ENCODE data around the gene RFX7.
"Not testable (repeated sequence)": the region's sequence is repeated elsewhere in the genome, so short reads cannot be mapped to it uniquely, and the experiment has no call there.

RFX7 gene

GRCh38 chr15:56155278-56155677 lies 88.4 kb downstream of the RFX7 start:
- not testable (repeated sequence) for H3K4me1 ChIP-seq (ENCODE audit: control insufficient read depth in 5 of 5, insufficient read depth in 5 of 5, low read length in 5 of 5); H3K36me3 ChIP-seq (ENCODE audit: control insufficient read depth in 5 of 5, insufficient read depth in 5 of 5, low read length in 5 of 5); H3K9me3 ChIP-seq (ENCODE audit: control insufficient read depth in 5 of 5, low read length in 5 of 5); H3K27ac ChIP-seq (ENCODE audit: low read depth, low read length); H3K9ac ChIP-seq (ENCODE audit: low read length in 5 of 5); H3K4me3 ChIP-seq (ENCODE audit: low read depth in 1 of 5, low read length in 5 of 5); H3K27me3 ChIP-seq (ENCODE audit: control insufficient read depth in 5 of 5, insufficient read depth in 4 of 5, low read length in 5 of 5)

GRCh38 chr15:56154768-56155167 lies 88.9 kb downstream of the RFX7 start:
- not testable (repeated sequence) for H3K9me3 ChIP-seq (ENCODE audit: control insufficient read depth in 5 of 5, low read length in 5 of 5); H3K27ac ChIP-seq (ENCODE audit: low read depth, low read length); H3K36me3 ChIP-seq (ENCODE audit: control insufficient read depth in 5 of 5, insufficient read depth in 5 of 5, low read length in 5 of 5); H3K27me3 ChIP-seq (ENCODE audit: control insufficient read depth in 5 of 5, insufficient read depth in 4 of 5, low read length in 5 of 5); H3K9ac ChIP-seq (ENCODE audit: low read length in 5 of 5); H3K4me1 ChIP-seq (ENCODE audit: control insufficient read depth in 5 of 5, insufficient read depth in 5 of 5, low read length in 5 of 5); H3K4me3 ChIP-seq (ENCODE audit: low read depth in 1 of 5, low read length in 5 of 5)

GRCh38 chr15:56150204-56150603 lies 93.5 kb downstream of the RFX7 start:
- H3K4me1 ChIP-seq (ENCODE audit: control insufficient read depth in 5 of 5, insufficient read depth in 5 of 5, low read length in 5 of 5), result no peaks in the 10 kb centered on the region
- no peak overlapping the region for H3K4me3 ChIP-seq (ENCODE audit: low read depth in 1 of 5, low read length in 5 of 5)
- no peaks in the 10 kb centered on the region for H3K27me3 ChIP-seq (ENCODE audit: control insufficient read depth in 5 of 5, insufficient read depth in 4 of 5, low read length in 5 of 5)
- no peak overlapping the region for H3K27ac ChIP-seq (ENCODE audit: low read depth, low read length)
- peaks cover 0 to 4% (median 2%) of the 10 kb centered on the region in 5 donors for H3K9me3 ChIP-seq (ENCODE audit: control insufficient read depth in 5 of 5, low read length in 5 of 5)
- no peak overlapping the region for H3K9ac ChIP-seq (ENCODE audit: low read length in 5 of 5)
- peaks cover 0 to 3% (median 0%) of the 10 kb centered on the region in 5 donors for H3K36me3 ChIP-seq (ENCODE audit: control insufficient read depth in 5 of 5, insufficient read depth in 5 of 5, low read length in 5 of 5)

- H3K9me3 ChIP-seq (ENCODE audit: control insufficient read depth in 5 of 5, low read length in 5 of 5), result no peaks in the 10 kb centered on the region
- H3K36me3 ChIP-seq (ENCODE audit: control insufficient read depth in 5 of 5, insufficient read depth in 5 of 5, low read length in 5 of 5), result peaks cover 0 to 3% (median 0%) of the 10 kb centered on the region in 5 donors
- no peak overlapping the region for H3K27ac ChIP-seq (ENCODE audit: low read depth, low read length)
These were observed 95.6 kb downstream of the RFX7 start for GRCh38 chr15:56148064-56148463.

GRCh38 chr15:56146756-56147155 lies 96.9 kb downstream of the RFX7 start:
- Histone ChIP-seq H3K36me3 (ENCODE audit: control insufficient read depth in 5 of 5, insufficient read depth in 5 of 5, low read length in 5 of 5) (peaks cover 4 to 15% (median 9%) of the 10 kb centered on the region in 5 donors), H3K9ac (ENCODE audit: low read length in 5 of 5) (no peak overlapping the region), H3K4me1 (ENCODE audit: control insufficient read depth in 5 of 5, insufficient read depth in 5 of 5, low read length in 5 of 5) (no peaks in the 10 kb centered on the region), H3K27ac (ENCODE audit: low read depth, low read length) (no peak overlapping the region), H3K27me3 (ENCODE audit: control insufficient read depth in 5 of 5, insufficient read depth in 4 of 5, low read length in 5 of 5) (no peaks in the 10 kb centered on the region), H3K9me3 (ENCODE audit: control insufficient read depth in 5 of 5, low read length in 5 of 5) (no peaks in the 10 kb centered on the region), H3K4me3 (ENCODE audit: low read depth in 1 of 5, low read length in 5 of 5) (no peak overlapping the region)

More at GRCh38 chr15:56148064-56148463, 95.6 kb downstream of the RFX7 start:
- Histone ChIP-seq H3K27me3 (ENCODE audit: control insufficient read depth in 5 of 5, insufficient read depth in 4 of 5, low read length in 5 of 5) (no peaks in the 10 kb centered on the region), H3K4me1 (ENCODE audit: control insufficient read depth in 5 of 5, insufficient read depth in 5 of 5, low read length in 5 of 5) (no peaks in the 10 kb centered on the region), H3K9ac (ENCODE audit: low read length in 5 of 5) (no peak overlapping the region), H3K4me3 (ENCODE audit: low read depth in 1 of 5, low read length in 5 of 5) (no peak overlapping the region)

GRCh38 chr15:56128081-56128480 lies 115.6 kb downstream of the RFX7 start:
- no peak overlapping the region for H3K27ac ChIP-seq (ENCODE audit: low read depth, low read length)
- H3K9ac ChIP-seq (ENCODE audit: low read length in 5 of 5), result no peak overlapping the region

GRCh38 chr15:56126409-56126808 lies 117.3 kb downstream of the RFX7 start:
- H3K36me3 ChIP-seq (ENCODE audit: control insufficient read depth in 5 of 5, insufficient read depth in 5 of 5, low read length in 5 of 5), result peaks cover 0 to 15% (median 9%) of the 10 kb centered on the region in 5 donors
- H3K9me3 ChIP-seq (ENCODE audit: control insufficient read depth in 5 of 5, low read length in 5 of 5), result peaks cover 4 to 28% (median 15%) of the 10 kb centered on the region in 5 donors
- no peak overlapping the region for H3K27ac ChIP-seq (ENCODE audit: low read depth, low read length)
- no peak overlapping the region for H3K4me3 ChIP-seq (ENCODE audit: low read depth in 1 of 5, low read length in 5 of 5)
- no peak overlapping the region for H3K9ac ChIP-seq (ENCODE audit: low read length in 5 of 5)
- H3K4me1 ChIP-seq (ENCODE audit: control insufficient read depth in 5 of 5, insufficient read depth in 5 of 5, low read length in 5 of 5), result no peaks in the 10 kb centered on the region
- no peaks in the 10 kb centered on the region for H3K27me3 ChIP-seq (ENCODE audit: control insufficient read depth in 5 of 5, insufficient read depth in 4 of 5, low read length in 5 of 5)

More at GRCh38 chr15:56128081-56128480, 115.6 kb downstream of the RFX7 start:
- Histone ChIP-seq H3K9me3 (ENCODE audit: control insufficient read depth in 5 of 5, low read length in 5 of 5) (peaks cover 4 to 29% (median 15%) of the 10 kb centered on the region in 5 donors), H3K4me3 (ENCODE audit: low read depth in 1 of 5, low read length in 5 of 5) (no peak overlapping the region), H3K4me1 (ENCODE audit: control insufficient read depth in 5 of 5, insufficient read depth in 5 of 5, low read length in 5 of 5) (no peaks in the 10 kb centered on the region), H3K27me3 (ENCODE audit: control insufficient read depth in 5 of 5, insufficient read depth in 4 of 5, low read length in 5 of 5) (no peaks in the 10 kb centered on the region), H3K36me3 (ENCODE audit: control insufficient read depth in 5 of 5, insufficient read depth in 5 of 5, low read length in 5 of 5) (peaks cover 0 to 15% (median 8%) of the 10 kb centered on the region in 5 donors)

GRCh38 chr15:56124391-56124790 lies 119.3 kb downstream of the RFX7 start:
- H3K4me1 ChIP-seq (ENCODE audit: control insufficient read depth in 5 of 5, insufficient read depth in 5 of 5, low read length in 5 of 5), result no peaks in the 10 kb centered on the region
- H3K27me3 ChIP-seq (ENCODE audit: control insufficient read depth in 5 of 5, insufficient read depth in 4 of 5, low read length in 5 of 5), result no peaks in the 10 kb centered on the region
- H3K27ac ChIP-seq (ENCODE audit: low read depth, low read length), result no peak overlapping the region
- H3K9ac ChIP-seq (ENCODE audit: low read length in 5 of 5), result no peak overlapping the region
- no peak overlapping the region for H3K4me3 ChIP-seq (ENCODE audit: low read depth in 1 of 5, low read length in 5 of 5)
- H3K36me3 ChIP-seq (ENCODE audit: control insufficient read depth in 5 of 5, insufficient read depth in 5 of 5, low read length in 5 of 5), result peaks cover 0 to 15% (median 6%) of the 10 kb centered on the region in 5 donors
- H3K9me3 ChIP-seq (ENCODE audit: control insufficient read depth in 5 of 5, low read length in 5 of 5), result peaks cover 4 to 22% (median 14%) of the 10 kb centered on the region in 5 donors

- Histone ChIP-seq H3K4me3 (ENCODE audit: low read depth in 1 of 5, low read length in 5 of 5) (no peak overlapping the region), H3K27me3 (ENCODE audit: control insufficient read depth in 5 of 5, insufficient read depth in 4 of 5, low read length in 5 of 5) (no peaks in the 10 kb centered on the region), H3K36me3 (ENCODE audit: control insufficient read depth in 5 of 5, insufficient read depth in 5 of 5, low read length in 5 of 5) (peaks cover 3 to 10% (median 6%) of the 10 kb centered on the region in 5 donors), H3K27ac (ENCODE audit: low read depth, low read length) (no peak overlapping the region), H3K9me3 (ENCODE audit: control insufficient read depth in 5 of 5, low read length in 5 of 5) (no peaks in the 10 kb centered on the region), H3K4me1 (ENCODE audit: control insufficient read depth in 5 of 5, insufficient read depth in 5 of 5, low read length in 5 of 5) (peaks cover 0 to 5% (median 0%) of the 10 kb centered on the region in 5 donors), H3K9ac (ENCODE audit: low read length in 5 of 5) (no peak overlapping the region)
These were observed 137.8 kb downstream of the RFX7 start for GRCh38 chr15:56105855-56106254.

GRCh38 chr15:56102441-56102840 lies 141.2 kb downstream of the RFX7 start:
- Histone ChIP-seq H3K4me3 (ENCODE audit: low read depth in 1 of 5, low read length in 5 of 5) (no peak overlapping the region), H3K9ac (ENCODE audit: low read length in 5 of 5) (no peak overlapping the region)

More at GRCh38 chr15:56102441-56102840, 141.2 kb downstream of the RFX7 start:
- Histone ChIP-seq H3K4me1 (ENCODE audit: control insufficient read depth in 5 of 5, insufficient read depth in 5 of 5, low read length in 5 of 5) (peaks cover 0 to 5% (median 0%) of the 10 kb centered on the region in 5 donors), H3K9me3 (ENCODE audit: control insufficient read depth in 5 of 5, low read length in 5 of 5) (no peaks in the 10 kb centered on the region), H3K27ac (ENCODE audit: low read depth, low read length) (no peak overlapping the region), H3K27me3 (ENCODE audit: control insufficient read depth in 5 of 5, insufficient read depth in 4 of 5, low read length in 5 of 5) (no peaks in the 10 kb centered on the region), H3K36me3 (ENCODE audit: control insufficient read depth in 5 of 5, insufficient read depth in 5 of 5, low read length in 5 of 5) (peaks cover 7 to 23% (median 14%) of the 10 kb centered on the region in 5 donors)
